NCI-H82 (cell line): ENCODE data around the gene HELZ.
A peak's percentile ranks its signal among the peaks of the same experiment; 100 is the strongest.
"Not testable (repeated sequence)": the region's sequence is repeated elsewhere in the genome, so short reads cannot be mapped to it uniquely, and the experiment has no call there.

Source experiments
- DNase-seq: peaks from one replicate; lab custom pipeline; 2025; lab: John Stamatoyannopoulos, UW

HELZ gene

DNA sequence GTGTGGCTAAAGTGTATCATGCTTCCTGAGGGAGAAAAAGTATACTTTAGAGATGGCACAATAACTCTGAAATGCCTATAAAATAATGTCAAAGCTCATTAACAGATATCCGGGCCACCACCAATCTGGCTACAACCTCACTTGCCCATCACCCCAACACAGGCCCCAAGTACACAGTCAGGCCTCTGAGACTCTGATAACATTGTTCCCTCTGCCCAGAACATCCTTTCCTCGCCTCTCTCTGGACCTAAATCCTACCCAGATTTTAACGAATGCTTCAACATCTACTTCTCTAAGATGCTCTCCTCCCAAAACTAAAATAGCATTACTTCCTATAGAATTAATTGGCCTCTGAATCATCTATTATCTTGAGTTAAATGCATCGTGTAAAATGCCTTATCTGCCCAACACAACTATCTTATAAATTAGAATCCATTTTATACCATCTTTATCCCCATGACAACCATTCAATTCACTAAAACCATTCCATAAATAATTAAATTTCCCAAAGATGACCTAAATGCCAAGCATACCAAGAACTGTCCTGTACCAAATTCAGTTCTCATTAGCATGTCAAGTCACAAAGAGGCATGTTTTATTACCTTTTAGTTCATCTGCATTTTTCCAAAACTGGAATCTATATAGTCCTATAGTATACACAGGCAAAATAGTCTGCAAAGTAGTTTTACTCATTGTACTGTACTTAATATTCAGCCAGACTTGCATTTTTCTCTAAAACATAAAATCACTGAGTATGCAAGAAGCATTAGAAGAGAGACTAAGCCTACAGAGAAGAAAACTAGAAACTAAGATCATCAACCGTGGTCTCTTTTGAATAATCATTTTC is 15.7 kb downstream of the HELZ start:
- no peak for DNase-seq

DNA sequence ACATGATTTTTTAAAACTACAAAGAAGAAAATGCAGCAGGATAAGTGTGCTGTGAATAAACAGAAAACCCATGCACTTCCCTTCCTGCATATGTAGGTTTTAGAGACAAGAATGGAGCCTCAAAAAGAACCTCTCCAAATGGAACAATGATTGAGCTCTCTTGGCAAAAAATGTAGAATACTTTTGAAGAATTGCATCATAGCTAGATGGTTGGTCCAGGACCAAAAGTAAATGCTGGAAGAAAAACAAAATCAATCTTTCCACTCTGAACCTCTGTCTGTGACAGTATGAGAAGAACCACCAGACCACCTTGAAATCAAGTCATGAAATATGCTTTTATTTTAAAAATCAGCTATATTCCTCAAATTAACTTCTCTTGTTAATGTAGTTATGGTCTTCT is 17.5 kb downstream of the HELZ start:
- DNase-seq: no peak

DNA sequence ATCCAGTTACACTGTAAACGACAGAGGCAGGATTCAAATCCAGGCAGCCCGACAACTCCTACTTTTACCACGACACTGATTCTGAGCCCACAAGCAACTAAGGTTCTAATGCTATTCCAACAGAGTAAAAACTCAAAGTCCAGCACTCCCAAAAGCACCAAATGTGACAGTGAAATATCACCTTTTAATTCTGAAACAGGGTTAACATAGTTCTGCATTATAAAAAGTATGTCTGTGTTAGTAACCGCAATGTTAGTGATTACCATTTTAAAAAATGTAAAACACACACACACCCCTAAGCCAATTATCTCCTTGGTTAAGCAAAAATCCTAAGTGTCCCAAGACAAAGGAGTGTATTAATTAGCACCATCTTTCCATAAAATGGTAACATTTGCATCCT is 19.7 kb downstream of the HELZ start:
- no peak for DNase-seq

DNA sequence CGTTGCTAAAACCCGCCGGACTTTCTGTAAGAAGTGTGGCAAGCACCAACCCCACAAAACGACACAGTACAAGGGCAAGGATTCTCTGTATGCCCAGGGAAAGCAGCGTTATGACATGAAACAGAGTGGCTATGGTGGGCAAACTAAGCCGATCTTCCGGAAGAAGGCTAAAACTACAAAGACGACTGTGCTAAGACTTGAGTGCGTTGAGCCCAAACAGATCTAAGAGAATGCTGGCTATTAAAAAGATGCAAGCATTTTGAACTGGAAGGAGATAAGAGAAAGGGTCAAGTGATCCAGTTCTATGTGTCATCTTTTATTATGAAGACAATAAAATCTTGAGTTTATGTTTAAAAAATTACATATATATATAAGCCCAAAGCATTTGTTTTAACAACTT is 20.3 kb downstream of the HELZ start:
- DNase-seq: peak; percentile 58

DNA sequence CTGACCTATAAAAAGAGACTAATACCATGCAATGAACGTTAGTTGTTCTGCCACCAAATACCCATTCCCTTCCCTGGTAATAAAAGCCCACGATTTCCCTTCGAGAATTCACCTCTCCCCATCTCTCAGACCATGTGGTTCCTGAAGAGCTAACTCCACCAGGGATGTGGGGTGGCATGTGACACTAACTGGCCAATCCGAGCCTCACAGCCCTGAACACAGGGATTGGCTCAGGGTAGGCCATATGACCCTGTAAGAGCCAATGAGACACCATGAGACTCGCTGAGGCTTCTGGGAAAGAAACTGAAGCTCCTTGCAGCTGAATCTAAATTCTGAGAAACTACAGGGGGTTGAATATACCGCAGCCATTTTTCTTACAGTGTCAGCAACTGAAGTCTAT is 21.1 kb downstream of the HELZ start:
- peak; percentile 86 for DNase-seq

DNA sequence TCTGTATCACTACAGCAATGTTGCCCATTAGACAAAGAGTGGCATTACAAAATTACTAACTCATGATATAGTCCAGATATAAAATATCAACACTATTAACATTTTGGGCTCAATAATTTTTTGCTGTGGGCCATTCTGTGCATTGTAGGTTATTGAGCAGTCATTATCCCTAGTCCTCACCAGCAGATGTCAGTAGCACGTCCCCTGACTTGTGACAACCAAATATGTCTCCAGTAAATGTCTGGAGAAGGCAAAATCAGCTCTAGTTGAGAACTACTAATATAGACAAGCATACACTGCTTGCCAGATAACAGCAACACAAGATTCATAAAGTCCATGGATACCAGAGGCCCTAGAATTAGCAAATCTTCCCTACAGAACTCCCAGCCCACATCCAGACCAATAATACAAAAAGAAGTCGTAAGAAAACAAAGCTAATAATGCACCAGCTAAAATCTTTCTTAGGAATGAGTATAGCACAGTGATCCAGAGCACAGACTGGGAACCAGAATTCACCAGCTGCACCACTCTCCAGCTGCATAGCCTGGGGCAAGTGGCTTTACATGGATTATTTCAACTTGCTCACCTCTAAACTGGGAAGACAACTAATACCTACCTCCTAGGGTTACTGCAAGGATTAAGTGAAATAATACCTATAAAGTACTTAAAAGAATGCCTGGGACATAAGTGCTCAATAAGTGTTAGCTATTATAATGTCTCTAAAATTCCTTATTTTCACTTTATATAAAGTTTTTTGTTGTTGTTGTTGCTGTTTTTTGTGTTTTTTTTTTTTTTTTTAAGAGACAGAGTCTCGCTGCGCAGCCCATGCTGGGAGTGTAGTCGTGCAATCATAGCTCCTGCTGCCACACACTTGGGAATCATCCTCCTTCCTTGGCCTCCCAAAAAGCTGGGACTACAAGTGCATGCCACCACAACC is 23.7 kb downstream of the HELZ start:
- peak; percentile 72 for DNase-seq

DNA sequence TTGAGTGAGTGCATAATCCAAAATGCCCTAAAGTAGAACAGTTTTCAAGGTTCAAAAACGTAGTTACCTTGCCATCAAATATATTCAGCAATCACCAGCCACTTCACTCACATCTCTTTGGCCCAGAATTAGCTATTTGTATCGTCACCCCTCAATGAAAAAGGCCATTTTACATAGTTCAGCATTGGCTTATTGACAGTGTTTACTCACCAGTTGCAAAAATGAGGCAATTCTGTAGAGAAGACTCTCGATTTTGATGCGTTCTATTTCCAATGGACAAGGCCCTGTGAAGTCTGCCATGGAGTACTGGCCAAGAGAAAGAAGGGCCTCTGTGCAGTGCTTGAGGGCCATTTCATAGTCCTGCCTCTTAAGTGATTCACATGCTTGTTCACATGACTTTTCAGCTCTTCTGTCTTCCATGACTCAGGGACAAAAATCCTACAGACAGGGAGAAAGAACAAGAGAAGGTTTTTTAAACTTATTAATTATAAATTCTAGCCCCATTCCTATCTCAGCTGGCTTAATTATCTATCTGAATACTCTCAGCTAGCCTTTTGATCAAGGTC is 26.5 kb downstream of the HELZ start:
- DNase-seq: no peak

DNA sequence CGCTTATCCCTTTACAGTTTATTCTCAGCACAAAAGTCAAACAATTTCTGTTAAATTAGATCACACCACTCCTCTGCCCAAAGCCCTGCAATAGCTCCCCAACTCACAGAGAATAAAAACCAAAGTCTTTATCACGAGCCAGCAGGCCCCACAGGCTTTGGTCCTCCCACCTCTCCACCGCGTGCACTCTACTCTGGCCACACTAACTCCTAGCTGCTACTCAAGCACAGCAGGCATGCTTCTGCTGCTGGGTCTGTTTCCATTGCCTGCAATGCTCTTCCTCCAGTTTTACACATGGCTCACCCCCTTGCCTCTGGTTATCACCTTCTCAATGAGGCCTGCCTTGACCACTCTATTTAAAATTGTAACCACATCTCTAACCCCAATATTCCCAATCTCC is 27.6 kb downstream of the HELZ start:
- DNase-seq: no peak

DNA sequence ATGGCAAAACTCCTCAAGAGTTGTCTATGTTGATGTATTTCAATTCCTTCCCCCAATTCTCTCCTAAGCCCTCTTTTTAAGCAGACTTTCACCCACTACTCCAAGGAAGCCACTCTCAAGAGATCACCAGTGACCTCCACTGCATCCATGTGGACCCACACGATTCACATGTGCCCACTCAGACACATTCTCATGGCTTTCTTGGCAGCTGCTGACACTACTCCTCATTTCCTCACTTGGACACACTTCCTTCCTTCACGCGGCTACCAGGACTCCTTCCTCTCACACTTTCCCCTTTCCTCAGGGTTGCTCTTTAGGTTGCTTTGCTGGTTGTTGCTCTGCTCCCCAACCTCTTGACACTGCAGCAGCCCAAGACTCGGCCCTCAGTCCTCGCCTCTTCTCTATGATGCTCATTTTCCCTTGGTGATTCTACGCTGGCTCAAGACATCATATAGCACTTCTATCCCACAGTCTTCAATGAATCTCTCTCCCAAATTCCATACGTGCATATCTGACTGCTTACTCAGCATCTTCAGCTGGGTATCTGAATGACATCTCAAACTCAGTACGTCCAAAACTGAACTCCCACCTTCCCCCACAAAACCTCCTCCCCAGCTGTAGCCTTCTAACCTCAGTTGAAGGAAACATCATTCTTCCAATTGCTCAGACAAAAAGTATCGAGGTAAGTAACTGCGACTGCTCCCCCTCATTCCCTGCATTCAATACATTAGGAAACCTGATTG is 28.2 kb downstream of the HELZ start:
- DNase-seq: no peak

DNA sequence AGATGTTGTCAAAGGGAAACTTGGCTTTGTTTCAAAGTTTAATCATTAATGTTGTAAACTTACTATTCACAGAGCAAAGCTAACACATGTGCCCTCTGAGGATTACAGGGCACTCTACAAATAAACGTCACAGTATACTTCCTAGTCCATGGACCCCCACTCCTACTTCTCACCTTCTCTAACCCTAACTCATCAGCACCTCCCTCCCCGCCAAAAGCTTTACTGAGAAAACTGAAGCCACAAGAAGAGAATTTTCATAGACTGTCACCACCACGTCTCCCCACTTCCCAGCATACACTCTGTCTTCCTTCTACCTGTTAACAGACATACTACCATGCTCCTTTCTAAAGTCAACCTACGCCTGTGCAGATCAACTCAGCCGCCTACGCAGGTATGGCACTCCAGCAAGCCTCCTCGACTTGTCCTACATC is 29.0 kb downstream of the HELZ start:
- DNase-seq: no peak

DNA sequence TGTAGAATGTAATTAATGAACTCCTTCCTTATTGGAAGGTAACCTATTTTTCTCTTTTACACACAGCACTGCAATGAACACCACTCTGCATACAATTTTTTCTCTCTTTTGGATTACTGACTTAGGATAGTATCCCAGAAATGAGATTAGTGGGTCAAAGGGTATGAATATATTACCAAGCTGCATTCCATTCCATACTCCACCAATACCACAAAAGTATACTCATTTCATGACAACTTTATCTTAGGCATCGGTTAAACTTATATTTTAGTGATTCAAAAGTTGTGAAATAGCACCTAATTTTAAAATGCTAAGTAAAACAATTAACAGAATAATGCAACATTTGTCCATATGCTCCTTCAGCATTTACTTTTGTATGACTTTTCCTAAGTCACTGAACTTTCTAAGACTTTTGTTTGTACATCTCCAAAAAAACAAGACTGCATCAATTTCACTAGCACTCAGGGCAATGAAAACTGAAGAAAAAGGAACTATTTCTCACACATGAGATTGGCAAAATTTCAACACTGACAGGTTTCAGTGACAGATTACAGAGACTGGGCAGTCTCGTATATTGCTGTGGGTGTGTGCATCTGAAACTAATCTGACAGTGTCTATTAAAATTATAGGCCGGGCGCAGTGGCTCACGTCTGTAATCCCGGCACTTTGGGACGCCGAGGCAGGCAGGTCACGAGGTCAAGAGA is 32.1 kb downstream of the HELZ start:
- DNase-seq: no peak

DNA sequence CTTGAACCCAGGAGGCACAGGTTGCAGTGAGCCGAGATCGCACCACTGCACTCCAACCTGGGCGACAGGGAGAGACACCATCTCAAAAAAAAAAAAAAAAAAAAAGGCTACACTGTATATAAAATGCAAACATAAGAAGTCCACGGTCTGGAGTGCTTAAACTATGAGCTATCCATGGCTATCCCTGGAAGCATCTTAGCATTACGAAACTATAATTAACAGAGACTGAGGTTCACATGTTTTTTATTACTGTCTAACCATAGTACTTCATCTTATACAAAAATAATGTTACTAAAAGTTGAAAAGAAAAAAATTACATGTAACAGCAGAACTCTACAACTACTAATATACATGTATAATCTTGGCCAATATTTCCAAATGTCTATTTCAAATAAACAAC is 32.8 kb downstream of the HELZ start:
- no peak for DNase-seq

DNA sequence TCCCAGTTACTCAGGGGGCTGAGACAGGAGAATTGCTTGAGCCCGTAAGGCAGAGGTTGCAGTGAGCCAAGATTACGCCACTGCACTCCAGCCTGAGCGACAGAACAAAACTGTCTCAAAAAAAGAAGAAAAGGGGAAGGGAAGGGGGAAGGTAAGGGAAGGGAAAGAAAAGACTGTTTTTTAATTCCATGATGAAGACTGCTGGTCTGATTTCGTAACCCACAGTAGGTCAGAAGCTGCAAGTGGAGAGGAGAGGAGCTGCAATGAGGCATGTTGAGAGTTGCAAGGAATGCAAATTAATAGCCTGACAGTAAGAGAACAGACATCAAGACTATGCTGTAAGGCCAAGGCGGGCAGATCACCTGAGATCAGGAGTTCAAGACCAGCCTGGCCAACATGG is 33.3 kb downstream of the HELZ start:
- DNase-seq: no peak

DNA sequence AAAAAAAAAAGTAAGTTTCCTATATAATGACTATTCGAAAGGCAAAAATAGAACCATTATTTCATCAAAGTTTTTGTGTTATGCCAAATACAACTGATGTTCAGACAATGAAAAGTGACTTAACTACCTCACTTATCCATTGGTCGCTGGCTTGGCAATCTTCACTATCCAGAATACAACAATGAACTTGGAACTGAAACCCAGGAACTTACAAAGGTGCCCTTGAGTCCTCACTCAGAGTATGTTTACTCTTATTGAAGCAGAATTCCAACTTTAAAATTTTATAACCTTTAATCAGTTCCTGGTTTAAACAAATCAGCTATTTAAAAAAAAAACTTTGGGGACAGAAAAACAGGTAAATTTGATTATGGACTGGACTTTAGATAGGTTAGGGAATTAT is 34.1 kb downstream of the HELZ start:
- no peak for DNase-seq

DNA sequence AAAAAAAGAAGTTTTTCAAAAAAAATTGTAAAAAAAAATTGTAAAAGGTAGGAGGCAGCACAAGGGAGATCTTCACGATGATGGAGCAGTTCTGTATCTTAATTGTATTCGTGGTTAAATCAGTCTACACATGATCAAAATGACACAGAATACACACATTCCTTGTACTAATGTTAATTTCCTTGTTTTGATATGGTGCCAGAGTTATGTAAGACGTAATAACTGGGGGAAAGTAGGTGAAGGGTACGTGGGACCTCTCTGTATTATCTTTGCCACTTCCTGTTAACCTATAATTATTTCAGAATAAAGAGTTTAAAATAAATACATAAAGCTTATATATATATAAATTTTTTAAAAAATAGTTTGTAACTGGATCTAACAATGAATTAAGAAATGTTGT is 36.8 kb downstream of the HELZ start:
- DNase-seq: no peak

DNA sequence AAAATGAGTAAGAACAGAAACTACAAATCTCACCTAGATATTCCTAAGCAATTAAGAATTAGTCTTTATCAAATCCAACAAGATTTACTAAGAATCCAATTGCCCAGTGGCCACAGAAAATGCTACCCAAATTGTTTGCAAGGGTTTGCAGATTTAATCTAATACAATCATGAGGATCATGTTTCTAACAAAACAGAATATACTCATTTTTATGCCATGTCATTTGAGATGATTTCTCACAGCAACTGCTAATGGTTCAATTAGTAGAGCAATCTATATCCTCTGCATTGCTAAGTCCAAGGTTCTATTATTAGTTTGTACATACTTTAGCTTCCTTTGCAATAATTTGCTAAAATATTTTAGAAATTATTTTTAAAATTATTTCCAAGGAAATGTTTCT is 41.2 kb downstream of the HELZ start:
- DNase-seq: no peak

DNA sequence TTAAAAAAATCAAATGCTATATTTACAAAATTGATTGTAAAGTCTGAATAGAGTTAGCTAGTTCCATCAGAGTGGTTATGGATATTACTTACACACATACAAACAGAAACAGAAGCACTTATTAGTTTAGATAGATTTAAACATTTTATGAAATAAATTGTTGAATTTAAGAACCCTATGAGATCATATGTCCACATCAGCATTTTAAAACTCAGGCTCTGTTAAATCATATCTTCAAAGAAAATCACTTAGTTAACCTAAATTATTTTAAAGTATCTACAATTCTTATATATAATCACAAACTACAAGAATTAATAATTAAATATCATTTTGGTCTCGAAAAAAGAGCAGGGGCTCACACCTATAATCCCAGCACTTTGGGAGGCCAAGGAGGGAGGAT is 42.5 kb downstream of the HELZ start:
- DNase-seq: no peak

DNA sequence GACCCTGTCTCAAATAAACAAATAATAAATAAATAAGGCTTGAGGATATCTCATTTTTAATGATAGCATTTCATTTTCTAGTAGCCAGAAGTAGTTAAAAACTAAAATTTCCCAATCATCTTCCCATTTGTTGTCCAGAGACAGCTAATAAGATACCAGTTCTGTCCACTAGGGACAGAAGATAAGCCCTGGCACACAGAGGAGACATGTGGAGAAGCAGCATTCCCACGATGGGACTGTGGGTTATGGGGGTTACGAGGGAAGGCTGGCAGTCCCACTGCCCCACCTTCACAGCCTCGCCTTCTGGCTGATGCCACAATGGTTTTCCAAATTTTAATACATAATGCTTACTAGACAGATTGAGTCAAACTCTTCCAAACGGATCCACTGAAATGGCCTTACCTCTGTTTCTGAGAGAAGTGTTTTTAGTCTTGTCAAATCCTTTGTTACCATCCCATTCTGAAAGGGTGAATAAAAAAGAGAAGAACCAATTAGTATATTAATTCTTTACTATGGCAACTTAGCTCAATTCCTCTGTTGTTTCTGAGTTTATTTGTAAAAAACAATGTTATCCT is 44.2 kb downstream of the HELZ start:
- DNase-seq: peak; percentile 50

DNA sequence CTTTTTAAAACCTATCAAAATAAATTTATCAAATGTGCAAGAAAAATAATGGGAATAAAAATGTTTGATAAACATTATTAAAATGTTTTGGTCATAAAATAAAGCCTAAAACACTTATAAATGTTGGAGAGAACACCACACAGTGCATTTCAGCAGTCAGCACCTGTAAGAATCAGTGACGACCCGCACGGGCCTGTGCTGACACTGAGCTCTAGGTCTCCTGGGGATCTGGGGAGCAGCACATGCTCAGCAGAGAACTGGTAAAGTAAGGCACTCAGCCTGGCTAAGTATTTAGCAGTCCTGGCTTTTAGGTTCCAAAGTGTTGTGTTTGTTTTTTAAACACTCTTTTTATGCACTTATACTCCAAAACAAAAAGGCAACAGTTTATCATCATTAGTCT is 46.9 kb downstream of the HELZ start:
- no peak for DNase-seq

DNA sequence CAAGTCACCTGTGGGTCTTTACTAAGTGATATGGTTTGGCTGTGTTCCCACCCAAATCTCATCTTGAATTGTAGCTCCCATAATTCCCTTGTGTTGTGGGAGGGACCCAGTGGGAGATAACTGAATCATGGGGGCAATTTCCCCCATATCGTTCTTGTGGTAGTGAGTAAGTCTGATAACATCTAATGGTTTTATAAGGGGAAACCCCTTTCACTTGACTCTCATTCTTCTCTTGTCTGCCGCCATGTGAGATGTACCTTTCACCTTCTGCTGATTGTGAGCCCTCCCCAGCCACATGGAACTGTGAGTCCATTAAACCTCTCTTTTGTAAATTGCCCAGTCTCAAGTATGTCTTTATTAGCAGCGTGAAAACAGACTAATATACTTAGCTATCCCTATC is 48.0 kb downstream of the HELZ start:
- not testable (repeated sequence) for DNase-seq

DNA sequence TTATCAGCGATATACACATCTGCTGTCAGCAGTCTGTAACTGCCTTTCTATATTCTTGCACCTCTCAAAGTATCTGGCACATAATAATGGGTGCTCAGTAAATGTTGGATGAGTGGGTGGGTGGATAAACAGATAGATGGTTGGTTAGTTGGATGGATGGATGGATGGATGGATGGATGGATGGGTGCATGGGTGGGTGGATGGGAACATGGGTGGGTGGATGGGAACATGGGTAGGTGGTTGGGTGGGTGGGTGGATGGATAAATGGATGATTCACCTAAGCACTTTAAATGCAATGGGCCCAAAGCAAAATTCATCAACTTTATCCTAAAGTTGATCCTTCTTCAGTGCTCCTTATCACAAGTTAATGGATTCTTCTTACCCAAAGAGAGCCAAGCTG is 48.6 kb downstream of the HELZ start:
- DNase-seq: no peak
